HG03342 (cell line): Measurements from ENCODE around the gene IMP3.

Experiments used
- ATAC-seq: cut with Tn5 transposase; IDR thresholded peaks from one replicate; pipeline ENCODE4 v1.9.1; 2021; ENCODE audit warnings: mild to moderate bottlenecking, moderate library complexity; ENCODE audit not compliant: unreplicated experiment

The IMP3 gene

GRCh38 chr15:75673426-75674235, 33.6 kb upstream of the IMP3 start:
- ATAC-seq: no peak

- ATAC-seq: no peak
Measured at GRCh38 chr15:75672646-75673425, 32.8 kb upstream of the IMP3 start.

- no peak for ATAC-seq
Measured at GRCh38 chr15:75671730-75672602, 31.9 kb upstream of the IMP3 start.

- no peak for ATAC-seq
Measured at GRCh38 chr15:75669879-75670212, 29.8 kb upstream of the IMP3 start.

GRCh38 chr15:75669191-75669878, 29.3 kb upstream of the IMP3 start:
- no peak for ATAC-seq

- ATAC-seq: no peak
Measured at GRCh38 chr15:75666823-75667501, 26.9 kb upstream of the IMP3 start.

- no peak for ATAC-seq
Measured at GRCh38 chr15:75663931-75664421, 24.0 kb upstream of the IMP3 start.

GRCh38 chr15:75662823-75663519, 22.9 kb upstream of the IMP3 start:
- ATAC-seq: no peak

GRCh38 chr15:75661756-75662140, 21.7 kb upstream of the IMP3 start:
- no peak for ATAC-seq

GRCh38 chr15:75661100-75661755, 21.2 kb upstream of the IMP3 start:
- no peak for ATAC-seq

GRCh38 chr15:75659928-75660645, 20.1 kb upstream of the IMP3 start:
- no peak for ATAC-seq

GRCh38 chr15:75659141-75659771, 19.2 kb upstream of the IMP3 start:
- ATAC-seq: no peak

- ATAC-seq: no peak
Measured at GRCh38 chr15:75656813-75657212, 16.8 kb upstream of the IMP3 start.

- no peak for ATAC-seq
Measured at GRCh38 chr15:75656331-75656730, 16.3 kb upstream of the IMP3 start.

- ATAC-seq: no peak
Measured at GRCh38 chr15:75655931-75656330, 15.9 kb upstream of the IMP3 start.

GRCh38 chr15:75654201-75654907, 14.3 kb upstream of the IMP3 start:
- no peak for ATAC-seq

- ATAC-seq: no peak
Measured at GRCh38 chr15:75653347-75653913, 13.4 kb upstream of the IMP3 start.
